Measurements from ENCODE around the gene MRGPRE.

Gene MRGPRE

DNA sequence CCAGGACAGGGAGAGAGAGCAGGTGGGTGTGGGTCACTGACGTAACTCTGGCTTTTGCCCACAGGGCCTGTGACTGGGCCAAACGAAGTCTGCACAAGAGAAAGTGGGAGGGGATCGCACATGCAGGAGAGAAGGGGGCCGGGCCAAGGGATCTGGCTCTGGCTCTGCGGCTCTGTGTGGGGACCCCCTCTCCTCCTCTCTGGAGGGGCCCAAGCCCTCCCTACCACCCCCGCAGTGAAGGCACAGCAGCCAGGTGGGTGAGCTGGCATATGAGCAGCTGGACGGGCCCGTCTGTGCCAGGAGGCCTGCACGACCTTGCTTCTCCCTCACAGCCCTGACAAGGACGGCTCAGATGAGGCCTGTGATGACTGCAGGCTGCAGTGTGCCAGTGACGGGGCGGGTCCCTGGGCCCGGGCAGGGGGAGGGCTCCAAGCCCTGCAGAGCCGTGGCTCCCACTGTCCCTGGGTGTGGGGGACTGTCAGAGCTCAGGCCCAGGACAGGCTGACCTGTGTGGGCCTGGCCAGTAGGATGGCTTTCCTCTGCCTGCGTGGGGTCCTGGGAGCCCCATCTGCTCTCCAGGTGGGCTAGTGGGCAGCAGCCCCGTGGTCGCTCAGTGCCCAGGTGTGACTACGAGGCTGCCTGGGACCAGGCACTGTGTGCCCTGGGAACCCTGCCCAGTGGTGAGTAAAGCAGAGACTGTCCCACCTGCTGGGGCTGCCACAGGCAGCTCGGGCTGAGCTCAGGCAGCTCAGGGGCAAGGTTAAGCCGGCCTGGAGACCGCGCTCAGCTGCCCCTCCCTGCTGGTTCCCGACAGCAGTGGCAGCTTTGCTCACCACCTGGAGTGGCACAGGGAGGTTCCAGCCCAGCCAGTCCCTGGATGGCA lies 35.8 kb downstream of the MRGPRE start:
- no peak for DNase-seq

DNA sequence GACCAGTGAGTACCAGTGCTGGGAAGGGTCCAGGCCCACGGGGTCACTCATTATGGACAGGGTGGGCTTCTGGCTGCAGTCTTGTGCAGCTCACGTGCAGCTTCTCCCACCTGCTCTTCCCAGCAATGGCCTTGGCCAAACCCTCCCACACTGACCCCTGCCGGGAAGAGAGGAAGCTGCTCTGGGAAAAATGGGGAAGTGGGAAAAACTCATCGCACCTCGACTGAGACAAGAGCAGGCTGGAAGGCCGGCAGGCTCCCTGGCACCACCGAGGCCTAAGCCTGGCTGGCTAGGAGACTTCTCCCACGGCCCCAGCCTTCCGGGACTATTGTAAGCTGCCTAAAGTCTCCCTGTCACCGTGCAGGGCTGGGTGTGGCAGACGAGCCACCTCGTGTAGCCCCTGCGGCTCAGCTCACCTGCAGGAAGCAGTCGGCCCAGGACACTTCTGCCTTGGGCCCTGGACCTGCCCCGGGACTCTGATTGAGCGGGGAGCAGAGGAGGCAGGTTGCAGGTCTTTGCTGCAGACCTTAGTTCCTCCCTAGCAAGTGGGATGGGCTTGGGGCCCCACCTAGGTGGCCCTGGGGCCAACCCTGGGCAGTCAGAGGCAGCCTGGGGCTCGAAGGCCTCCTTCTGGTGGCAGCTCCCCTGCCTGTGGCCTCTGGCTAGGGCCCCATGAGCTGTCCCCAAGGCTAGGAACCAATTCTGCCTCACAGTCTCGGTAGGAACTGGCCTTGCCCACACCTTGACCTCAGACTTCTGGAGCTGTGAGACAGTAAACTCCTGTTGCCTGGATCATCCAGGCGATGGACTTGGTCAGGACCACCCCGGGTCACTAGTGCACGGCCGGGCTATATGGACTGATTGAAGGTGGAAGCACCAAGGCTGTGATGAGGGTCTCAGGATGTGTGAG lies 36.7 kb downstream of the MRGPRE start:
- DNase-seq = no peak

DNA sequence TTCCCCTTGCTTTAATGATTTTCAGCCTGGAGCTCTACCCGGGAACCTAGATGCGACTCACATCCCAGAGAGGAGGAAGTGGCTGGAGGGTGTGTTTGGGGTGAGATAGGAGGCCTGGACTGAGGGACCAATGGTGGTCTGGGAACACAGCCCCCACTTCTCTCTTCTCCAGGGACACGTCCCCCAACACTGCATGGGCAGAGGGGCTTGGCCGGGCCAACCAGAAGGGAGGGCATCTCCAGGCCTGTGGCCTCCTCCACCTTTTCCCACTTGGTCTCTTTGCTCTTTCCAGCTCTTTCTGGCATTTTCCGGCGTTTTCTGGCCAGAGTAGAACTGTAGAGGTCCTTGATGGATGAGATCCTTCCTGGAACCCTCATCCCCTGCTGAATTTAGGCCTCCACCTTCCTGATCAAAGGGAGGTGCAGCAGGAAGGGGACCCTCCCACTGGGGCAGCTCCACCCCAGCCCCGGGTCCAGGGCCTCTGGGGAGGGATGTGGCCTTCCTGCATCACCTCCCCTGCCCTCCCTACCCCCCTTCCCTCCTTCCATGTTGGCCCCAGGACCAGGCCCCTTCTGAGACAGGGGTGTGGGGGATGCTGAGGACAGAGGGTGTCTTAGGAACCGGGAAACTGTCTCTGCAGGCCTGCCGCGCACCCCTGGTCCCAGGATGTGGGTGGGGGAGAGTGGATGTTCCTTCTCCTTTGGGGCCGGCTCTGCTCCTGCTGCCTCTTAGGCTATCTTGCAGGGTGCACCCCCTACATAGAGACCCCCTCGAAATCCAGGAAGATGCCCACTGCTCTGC lies 38.0 kb downstream of the MRGPRE start:
- DNase-seq = no peak

DNA sequence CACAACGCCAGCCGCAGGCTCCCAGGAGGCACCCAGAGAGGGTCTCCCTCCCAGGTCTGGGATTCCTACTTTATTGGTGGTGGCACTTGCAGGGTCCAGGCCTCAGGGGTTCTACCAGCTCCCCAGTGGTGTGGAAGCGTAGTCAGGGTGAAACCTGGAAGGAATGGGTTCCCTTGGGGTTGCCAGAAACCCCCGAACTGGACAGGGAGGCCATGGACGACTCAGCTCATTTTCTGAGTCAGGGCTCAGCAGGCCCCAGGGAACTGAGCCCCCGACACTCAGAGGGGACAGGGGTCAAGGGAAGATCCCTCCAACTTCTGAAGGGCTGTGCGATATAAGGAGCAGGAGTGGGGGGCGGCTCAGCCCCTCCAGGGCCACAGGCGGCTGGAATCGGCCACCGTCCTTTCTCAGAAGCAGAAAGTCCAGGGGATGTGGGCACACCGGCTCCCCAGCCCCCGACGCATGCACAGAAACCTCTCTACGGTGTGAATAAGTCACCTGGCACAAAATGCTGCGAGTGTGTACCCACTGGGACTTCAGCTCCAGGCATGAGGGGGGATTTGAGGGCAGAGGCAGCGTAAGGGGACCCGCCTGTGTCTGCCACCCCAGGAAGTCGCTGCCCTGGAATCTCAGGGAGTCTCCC lies 38.7 kb downstream of the MRGPRE start:
- DNase-seq = no peak

DNA sequence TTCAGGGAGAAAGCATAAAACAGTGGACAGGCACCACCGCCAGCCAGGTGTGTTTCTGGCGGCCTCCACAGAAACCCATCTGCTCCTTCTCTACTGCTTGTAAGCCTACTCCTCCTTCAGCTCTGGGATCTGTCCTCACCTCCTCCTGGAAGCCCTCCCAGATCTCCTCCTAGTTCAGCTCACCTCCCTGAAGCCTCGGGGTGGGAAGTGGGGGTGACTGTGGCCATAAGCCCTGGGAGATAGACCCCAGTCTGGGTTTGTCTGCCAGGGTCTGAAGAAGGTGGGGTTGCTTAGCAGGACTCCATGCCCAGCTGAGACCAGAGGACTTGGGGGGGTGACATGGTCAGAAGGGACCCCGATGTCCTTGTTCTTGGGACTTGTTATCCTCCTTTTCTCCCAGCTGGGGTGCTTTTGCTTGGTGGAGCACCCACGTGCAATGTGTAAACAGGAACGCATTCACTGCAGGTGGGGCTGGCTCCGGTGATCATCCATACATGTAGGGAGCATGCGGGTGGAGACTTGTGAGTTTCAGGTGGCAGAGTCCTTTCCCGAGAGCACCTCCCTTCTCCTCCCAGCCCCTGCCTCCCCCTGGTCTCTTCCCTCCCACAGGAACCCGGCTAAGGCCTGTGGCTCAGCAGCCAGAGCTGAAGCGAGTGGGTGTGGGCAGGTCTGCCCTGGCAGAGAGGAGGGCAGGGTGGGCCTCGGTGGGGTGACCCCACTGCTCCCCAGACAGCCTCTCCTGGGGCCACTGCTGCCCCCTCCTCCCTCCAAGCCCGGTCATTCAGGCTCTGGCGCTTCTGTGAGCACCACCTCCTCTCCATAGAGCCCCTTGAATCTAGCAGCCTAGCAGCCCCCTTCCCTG lies 39.5 kb downstream of the MRGPRE start:
- no peak for DNase-seq

DNA sequence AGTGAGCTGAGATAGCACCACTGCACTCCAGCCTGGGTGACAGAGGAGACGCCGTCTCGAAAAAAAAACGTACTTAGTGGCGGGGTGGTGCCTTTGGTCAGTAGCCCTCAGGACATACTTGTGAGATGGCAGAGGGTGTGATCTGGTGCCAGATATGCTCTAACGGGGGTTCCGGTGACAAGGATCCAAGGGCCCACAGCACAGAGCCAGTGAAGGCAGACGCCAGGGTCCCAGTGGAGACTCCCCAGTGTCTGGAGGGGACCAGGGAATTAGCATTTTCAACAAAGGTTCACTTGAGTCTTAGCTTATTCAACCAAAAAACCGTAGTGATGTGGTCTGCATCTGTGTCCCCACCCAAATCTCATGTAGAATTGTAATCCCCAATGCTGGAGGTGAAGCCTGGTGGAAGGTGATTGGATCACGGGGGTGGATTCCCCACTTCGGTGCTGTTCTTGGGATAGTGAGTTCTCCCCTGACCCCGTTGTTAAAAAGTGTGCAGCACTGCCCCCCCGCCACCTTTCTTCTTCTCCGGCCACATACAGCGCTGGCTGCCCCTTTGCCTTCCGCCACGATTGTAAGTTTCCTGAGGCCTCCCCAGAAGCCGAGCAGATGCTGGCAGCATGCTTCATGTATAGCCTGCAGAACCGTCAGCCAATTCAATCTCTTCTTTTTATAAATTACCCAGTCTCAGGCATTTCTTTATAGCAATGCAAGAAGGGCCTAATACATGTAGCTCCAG lies 40.5 kb downstream of the MRGPRE start:
- no peak for DNase-seq

DNA sequence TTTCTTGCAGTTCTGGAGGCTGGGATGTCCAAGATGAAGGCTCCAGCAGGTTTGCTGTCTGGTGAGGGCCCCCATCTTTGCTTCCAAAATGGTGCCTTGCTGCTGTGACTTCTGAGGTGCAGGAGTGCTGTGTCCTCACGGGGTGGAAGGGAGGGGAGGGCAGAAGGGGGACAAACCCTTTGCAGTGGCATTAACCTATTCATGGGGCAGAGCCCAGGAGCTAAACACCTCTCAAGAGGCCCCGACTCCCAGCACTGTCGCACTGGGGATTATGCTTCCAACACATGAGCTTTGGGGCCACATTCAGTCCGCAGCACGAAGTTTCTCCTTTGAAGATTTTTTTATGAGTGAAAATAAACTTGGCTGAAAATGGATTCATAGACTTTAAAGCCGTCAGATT lies 41.6 kb downstream of the MRGPRE start:
- DNase-seq = no peak

DNA sequence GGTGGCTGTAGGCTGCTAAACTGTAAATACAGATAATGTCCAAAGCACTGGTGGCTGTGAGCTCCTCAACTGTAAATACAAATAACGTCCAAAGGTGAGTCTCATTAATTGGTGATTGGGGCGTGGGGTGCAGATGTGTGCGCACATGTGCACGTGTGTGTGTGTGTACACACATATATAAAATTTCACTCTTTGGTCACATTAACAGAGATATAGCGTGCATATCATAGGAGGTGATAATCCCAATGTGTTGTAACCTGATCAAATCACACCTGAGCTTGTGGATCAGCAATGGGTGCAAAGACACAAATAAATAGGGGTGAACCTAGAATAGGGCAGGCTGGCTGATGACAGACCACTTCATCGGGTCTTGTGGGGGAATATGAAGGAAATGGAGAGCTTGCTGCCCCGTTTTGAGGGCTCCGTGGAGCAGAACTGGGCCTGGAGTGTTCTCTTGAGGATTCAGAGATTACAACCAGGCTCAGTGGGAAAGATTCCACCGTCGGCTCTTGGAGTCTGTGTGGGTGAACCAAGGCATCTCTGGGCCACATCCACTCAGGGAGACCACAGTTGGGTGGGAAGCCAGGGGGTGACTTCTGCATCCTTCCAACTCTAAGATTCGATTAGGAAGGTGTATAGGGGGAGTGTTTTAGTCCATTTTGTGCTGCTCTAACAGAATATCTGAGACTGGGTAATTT lies 42.2 kb downstream of the MRGPRE start:
- no peak for DNase-seq

DNA sequence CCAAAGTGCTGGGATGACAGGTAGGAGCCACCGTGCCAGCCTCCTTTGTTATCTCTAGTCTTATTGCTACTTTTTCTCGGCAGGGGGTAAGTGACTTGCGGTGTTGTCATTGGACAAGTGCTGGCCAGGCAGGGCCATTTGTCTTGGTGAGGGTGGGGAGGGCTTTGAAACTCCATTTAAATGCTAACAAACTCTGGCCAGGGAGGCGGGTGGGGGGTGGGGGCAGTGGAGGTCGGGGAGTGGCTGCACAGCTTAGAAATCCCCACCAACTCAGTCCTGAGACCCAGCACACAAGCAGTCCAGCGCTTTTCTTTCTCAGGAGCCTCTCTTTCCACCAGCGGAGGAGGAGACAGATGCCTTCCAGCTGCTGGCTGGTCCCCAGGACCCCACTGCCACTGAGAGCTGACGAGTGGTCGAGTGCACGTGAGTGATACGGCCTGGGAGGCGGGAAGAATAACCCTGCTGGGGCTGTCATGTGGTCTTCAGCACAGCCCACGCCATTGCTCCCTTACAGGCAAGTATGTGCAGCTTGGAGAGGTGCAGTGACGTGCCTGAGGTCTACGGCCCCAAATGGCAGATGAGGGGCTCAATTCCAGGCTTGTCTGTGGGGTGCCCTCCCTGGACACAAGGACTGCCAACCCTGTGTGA lies 42.9 kb downstream of the MRGPRE start:
- no peak for DNase-seq

DNA sequence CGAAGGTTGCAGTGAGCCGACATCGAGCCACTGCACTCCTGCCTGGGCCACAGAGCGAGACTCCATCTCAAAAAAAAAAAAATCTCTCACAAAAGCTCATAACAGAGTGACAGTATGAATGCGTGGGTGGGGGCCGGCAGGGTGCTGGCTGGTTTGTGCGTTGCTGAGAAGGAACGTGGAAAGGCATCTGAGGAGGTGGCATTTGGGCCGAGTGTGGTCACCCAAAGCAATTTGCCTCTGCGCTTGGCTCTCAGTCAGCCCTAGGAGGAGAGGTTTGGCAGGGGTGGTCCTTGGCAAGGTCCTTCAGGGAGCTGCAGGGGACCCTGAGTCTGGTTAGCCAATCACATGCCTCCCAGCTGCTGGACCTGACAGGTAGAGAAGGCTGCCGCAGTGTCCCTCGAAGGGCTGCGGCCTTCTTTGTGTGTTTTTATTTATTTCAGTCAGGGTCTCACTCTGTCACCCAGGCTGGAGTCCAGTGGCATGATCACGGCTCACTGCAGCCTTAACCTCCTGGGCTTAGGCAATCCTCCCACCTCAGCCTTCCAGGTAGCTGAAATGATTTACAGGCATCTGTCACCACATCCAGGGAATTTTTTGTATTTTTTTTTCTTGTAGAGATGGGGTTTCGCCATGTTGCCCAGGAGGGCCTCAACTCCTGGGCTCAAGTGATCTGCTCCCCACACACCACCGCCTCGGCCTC lies 43.6 kb downstream of the MRGPRE start:
- DNase-seq = no peak

DNA sequence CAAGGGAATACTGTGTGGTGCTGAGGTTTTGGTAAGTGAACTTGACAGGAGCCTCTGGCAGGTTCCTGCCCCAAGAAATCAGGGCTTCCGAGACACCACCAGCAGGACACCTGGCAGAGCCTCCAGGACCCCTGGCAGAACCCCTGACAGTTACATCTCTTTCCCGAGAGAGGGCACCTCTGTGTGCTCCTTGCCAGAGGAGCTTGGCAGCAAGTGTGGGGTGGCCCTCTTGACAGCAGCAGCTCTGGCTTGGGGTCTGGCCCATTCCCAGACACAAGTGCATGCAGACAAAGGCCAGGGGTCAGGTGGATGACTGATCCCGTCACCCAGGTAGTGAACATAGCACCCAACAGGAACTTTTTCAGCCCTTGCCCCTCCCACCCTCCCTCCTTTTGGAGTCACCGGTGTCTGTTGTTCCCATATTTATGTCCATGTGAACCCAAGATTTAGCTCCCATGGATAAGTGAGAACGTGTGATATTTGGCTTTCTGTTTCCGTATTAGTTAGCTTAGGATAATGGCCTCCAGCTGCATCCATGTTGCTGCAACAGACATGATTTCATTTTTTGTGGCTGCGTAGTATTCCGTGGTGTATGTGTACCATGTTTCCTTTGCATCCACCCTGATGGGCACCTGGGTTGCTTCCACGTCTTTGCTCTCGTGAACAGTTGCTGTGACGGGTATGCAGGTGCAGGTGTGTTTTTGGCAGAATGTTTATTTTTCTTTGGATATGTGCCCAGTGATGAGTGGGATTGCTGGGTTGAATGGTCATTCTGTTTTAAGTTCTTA lies 45.9 kb downstream of the MRGPRE start:
- no peak for DNase-seq

DNA sequence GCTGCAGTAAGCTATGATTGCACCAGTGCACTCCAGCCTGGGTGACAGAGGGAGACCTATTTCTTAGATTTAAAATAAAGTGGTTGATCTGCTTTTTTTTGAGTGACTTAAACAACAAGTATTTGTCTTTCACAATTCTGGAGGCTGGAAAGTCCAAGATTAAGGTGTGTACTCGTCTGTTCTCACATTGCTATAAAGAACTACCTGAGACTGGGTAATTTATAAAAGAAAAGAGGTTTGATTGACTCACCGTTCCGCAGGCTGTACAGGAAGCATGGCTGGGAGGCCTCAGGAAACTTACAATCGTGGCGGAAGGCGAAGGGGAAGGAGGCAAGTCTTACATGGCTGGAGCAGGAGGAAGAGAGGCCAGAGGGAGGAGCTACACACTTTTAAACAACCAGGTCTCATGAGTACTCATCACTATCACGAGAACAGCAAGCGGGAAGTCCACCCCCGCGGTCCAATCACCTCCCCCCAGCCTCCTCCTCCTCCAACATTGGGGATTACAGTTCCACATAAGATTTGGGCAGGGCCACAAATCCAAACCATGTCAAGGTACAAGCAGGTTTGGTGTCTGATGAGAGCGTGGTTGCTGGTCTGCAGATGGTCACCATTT lies 47.4 kb downstream of the MRGPRE start:
- DNase-seq = no peak

DNA sequence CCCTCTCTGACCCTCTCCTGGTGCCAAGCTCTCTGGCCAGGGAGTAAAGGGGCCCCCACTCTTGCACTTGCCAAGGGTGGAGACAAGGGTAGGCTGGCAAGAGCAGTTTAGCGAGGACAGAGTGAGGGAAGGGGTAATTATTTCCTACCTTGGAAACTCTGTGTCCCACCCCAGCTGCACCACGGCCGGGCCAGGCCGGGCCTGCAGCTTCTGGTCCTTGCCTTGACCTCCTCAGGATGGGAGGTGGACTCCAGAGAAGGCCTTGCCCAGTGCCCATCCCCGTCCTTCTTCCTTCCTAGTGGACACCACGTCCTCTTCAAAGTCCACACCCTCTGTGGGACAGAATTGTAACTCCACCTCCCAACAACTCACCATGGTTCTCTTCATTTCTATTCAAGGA lies 48.7 kb downstream of the MRGPRE start:
- DNase-seq = no peak

DNA sequence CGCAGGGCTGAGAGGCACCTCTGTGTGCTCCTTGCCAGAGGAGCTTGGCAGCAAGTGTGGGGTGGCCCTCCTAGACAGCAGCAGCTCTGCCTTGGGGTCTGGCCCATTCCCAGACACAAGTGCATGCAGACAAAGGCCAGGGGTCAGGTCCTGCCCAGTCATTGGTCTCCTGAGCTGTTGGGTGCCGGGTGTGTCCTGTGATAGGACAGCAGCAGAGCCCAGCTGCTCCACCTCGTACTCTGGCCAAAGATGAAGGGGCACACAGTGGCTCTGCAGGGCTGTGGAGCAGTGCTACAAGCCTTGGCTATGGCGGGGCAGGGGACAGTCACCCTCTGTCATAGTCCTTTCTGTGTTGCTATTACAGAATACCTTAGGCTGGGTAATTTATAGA lies 49.8 kb downstream of the MRGPRE start:
- no peak for DNase-seq

DNA sequence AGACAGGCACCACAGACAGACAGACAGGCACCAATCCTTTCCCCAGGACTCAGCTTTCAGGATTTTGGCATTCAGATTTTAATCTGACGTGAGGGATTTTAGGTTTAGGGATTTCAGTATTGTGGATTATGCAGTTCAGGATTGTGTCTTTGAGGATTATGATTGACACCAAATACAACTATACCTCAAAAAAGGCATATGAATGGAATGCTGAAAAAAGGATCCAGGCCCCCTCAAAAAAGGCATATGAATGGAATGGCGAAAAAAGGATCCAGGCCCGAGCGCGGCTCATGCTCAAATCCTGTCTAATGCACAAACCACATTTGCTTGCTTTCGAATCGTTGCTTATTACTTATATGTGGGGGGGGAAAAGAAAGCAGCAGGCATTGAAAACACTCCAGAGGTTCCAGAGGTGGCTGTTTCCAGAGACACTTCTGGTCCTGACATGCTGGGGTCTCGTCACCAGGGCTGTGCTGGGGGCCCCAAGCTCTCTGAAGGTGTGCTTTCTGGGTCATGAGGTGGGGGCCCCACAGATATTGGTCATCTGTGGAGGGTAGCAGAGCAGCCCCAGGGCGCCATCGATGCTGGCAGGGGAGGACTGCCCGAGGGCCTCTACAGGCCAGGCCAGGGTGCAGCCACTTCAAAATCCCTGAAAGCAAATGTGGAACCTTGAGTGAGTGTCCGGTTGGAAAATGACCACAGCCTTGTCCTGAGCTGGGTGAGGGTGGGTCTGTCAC lies 50.3 kb downstream of the MRGPRE start:
- DNase-seq = no peak

DNA sequence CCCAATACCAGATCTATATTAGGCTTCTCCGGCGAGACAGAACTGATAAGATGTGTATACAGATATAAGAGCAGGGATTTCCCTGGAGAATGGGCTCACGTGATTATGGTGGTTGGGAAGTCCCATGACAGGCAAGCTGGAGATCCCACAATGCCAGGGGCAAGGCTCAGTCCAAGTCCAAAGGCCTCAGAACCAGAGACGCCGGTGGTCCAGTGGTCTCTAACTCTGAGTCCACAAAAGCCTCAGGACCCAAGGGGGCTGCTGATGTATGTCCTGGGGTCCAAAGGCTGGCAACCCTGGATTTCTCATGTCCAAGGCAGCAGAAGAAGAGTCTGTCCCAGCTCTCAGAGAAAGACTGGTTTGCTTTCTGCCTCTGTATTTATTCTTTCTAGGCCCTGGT lies 51.3 kb downstream of the MRGPRE start:
- DNase-seq = no peak

DNA sequence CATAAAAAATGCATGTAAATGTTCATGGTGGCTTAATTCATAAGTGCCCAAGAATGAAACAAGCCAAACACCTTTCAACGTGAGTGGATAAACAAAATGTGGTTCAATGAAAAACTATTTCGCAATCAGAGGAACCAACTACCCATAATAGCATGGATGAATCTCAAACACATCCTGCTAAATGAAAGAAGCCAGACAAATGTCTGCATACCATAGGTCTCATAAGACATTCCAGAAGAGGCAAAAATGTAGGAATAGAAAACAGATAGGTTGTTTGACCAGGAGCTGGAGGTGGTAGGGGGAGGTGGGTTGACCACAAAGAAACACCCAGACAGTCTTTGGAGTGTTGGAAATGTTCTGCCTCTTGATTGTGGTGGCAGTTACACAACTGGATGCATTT lies 53.9 kb downstream of the MRGPRE start:
- no peak for DNase-seq

Measured in stimulated activated CD4-positive, alpha-beta T cell treated with anti-CD3 and anti-CD28 coated beads, Interleukin-4, amount 100 ng/mL, for 24 hours (primary cell).